Hematopoietic multipotent progenitor cell treated with erythropoietin and hydrocortisone succinate and interleukin-3 and kit ligand, for 8 days (in vitro differentiated cells): ENCODE results near the gene SPI1.
"Not testable (repeated sequence)": the region's sequence is repeated elsewhere in the genome, so short reads cannot be mapped to it uniquely, and the experiment has no call there.

Source experiments
- DNase-seq: peaks from one replicate; pipeline ENCODE4 v3.0.0-alpha.2; 2015

Gene SPI1

GRCh38 chr11:47337229-47337924 lies 41.0 kb downstream of the SPI1 start:
- no peak for DNase-seq

- no peak for DNase-seq
Measured at GRCh38 chr11:47336595-47336994, 41.8 kb downstream of the SPI1 start.

- no peak for DNase-seq
Measured at GRCh38 chr11:47335733-47336132, 42.6 kb downstream of the SPI1 start.

GRCh38 chr11:47334699-47335411 lies 43.5 kb downstream of the SPI1 start:
- DNase-seq = not testable (repeated sequence)

- DNase-seq = no peak
Measured at GRCh38 chr11:47333886-47334443, 44.4 kb downstream of the SPI1 start.

GRCh38 chr11:47333526-47333845 lies 44.9 kb downstream of the SPI1 start:
- no peak for DNase-seq

- DNase-seq = no peak
Measured at GRCh38 chr11:47332791-47333525, 45.4 kb downstream of the SPI1 start.

- DNase-seq = no peak
Measured at GRCh38 chr11:47332303-47332711, 46.0 kb downstream of the SPI1 start.

- no peak for DNase-seq
Measured at GRCh38 chr11:47331454-47332302, 46.7 kb downstream of the SPI1 start.

GRCh38 chr11:47329987-47330931 lies 48.1 kb downstream of the SPI1 start:
- DNase-seq = no peak

- no peak for DNase-seq
Measured at GRCh38 chr11:47329431-47329986, 48.8 kb downstream of the SPI1 start.

- DNase-seq = no peak
Measured at GRCh38 chr11:47328449-47329390, 49.6 kb downstream of the SPI1 start.

GRCh38 chr11:47327949-47328348 lies 50.4 kb downstream of the SPI1 start:
- no peak for DNase-seq

GRCh38 chr11:47327025-47327424 lies 51.3 kb downstream of the SPI1 start:
- no peak for DNase-seq

- DNase-seq = no peak
Measured at GRCh38 chr11:47326198-47326597, 52.1 kb downstream of the SPI1 start.

- peak; percentile 96 for DNase-seq
Measured at GRCh38 chr11:47325271-47326041, 52.9 kb downstream of the SPI1 start.

GRCh38 chr11:47324520-47324919 lies 53.8 kb downstream of the SPI1 start:
- no peak for DNase-seq

GRCh38 chr11:47318166-47318565 lies 60.2 kb downstream of the SPI1 start:
- no peak for DNase-seq
